T-helper 9 cell (primary cell): Measurements from ENCODE around the gene FBXO11.

Experiments
- DNase-seq: peaks from one replicate; pipeline ENCODE4 v3.0.0-alpha.2; 2020

The FBXO11 gene

GRCh38 chr2:47844162-47844561 lies 62.1 kb downstream of the FBXO11 start:
- DNase-seq, result no peak

- DNase-seq, result no peak
Observed at GRCh38 chr2:47843407-47843806, 62.9 kb downstream of the FBXO11 start.

GRCh38 chr2:47842846-47843245 lies 63.5 kb downstream of the FBXO11 start:
- DNase-seq, result no peak

GRCh38 chr2:47838686-47839085 lies 67.6 kb downstream of the FBXO11 start:
- DNase-seq, result no peak

- DNase-seq, result no peak
Observed at GRCh38 chr2:47838249-47838648, 68.0 kb downstream of the FBXO11 start.

GRCh38 chr2:47833516-47833968 lies 72.8 kb downstream of the FBXO11 start:
- no peak for DNase-seq

- DNase-seq, result no peak
Observed at GRCh38 chr2:47822518-47822917, 83.8 kb downstream of the FBXO11 start.

- DNase-seq, result no peak
Observed at GRCh38 chr2:47819834-47820233, 86.5 kb downstream of the FBXO11 start.

- DNase-seq, result no peak
Observed at GRCh38 chr2:47818777-47819176, 87.5 kb downstream of the FBXO11 start.

- no peak for DNase-seq
Observed at GRCh38 chr2:47815764-47816163, 90.5 kb downstream of the FBXO11 start.

- no peak for DNase-seq
Observed at GRCh38 chr2:47811668-47812067, 94.6 kb downstream of the FBXO11 start.

- no peak for DNase-seq
Observed at GRCh38 chr2:47810850-47811249, 95.4 kb downstream of the FBXO11 start.

GRCh38 chr2:47809903-47810302 lies 96.4 kb downstream of the FBXO11 start:
- DNase-seq, result no peak

- DNase-seq, result no peak
Observed at GRCh38 chr2:47808614-47809013, 97.7 kb downstream of the FBXO11 start.

- DNase-seq, result no peak
Observed at GRCh38 chr2:47805850-47806249, 100.4 kb downstream of the FBXO11 start.

GRCh38 chr2:47803770-47804169 lies 102.5 kb downstream of the FBXO11 start:
- DNase-seq, result no peak

- DNase-seq, result no peak
Observed at GRCh38 chr2:47803363-47803762, 102.9 kb downstream of the FBXO11 start.

- no peak for DNase-seq
Observed at GRCh38 chr2:47801118-47801517, 105.2 kb downstream of the FBXO11 start.

- no peak for DNase-seq
Observed at GRCh38 chr2:47799031-47799609, 107.2 kb downstream of the FBXO11 start.

GRCh38 chr2:47798631-47799030 lies 107.7 kb downstream of the FBXO11 start:
- DNase-seq, result no peak

- DNase-seq, result no peak
Observed at GRCh38 chr2:47796090-47796697, 110.1 kb downstream of the FBXO11 start.

GRCh38 chr2:47785986-47786385 lies 120.3 kb downstream of the FBXO11 start:
- DNase-seq, result no peak

GRCh38 chr2:47784352-47784851 lies 121.9 kb downstream of the FBXO11 start:
- DNase-seq, result no peak

- peak; percentile 72 for DNase-seq
Observed at GRCh38 chr2:47783486-47784351, 122.6 kb downstream of the FBXO11 start.
